Osteoblast (primary cell): Measurements from ENCODE around the gene NRBP1. TPM values are rescaled to one million over a fixed set of nuclear protein-coding genes. Genes with fewer than 3 reads are reported as not detected.

Experiments used
- DNase-seq: peaks from one replicate; pipeline ENCODE4 v3.0.0; 2011; ENCODE audit warnings: low spot score, mixed read lengths; ENCODE audit not compliant: insufficient read length; ENCODE audit errors: missing footprints
- H2AFZ ChIP-seq: 2 replicates; pipeline ENCODE4 v1.6.0; 2011; ENCODE audit warnings: mild to moderate bottlenecking, low read length
- H3K27ac ChIP-seq: 2 replicates; pipeline ENCODE4 v1.5.1; 2011; ENCODE audit warnings: mild to moderate bottlenecking, low read depth, low read length, moderate library complexity
- H3K27me3 ChIP-seq: 2 replicates; pipeline ENCODE4 v1.6.0; 2012; ENCODE audit warnings: mild to moderate bottlenecking, control low read depth, inconsistent platforms, low read length, moderate library complexity; ENCODE audit not compliant: insufficient read depth
- H3K36me3 ChIP-seq: 2 replicates; pipeline ENCODE4 v1.5.1; 2011; ENCODE audit warnings: mild to moderate bottlenecking, low read length, control low read depth, moderate library complexity; ENCODE audit not compliant: insufficient read depth
- H3K4me1 ChIP-seq: 2 replicates; pipeline ENCODE4 v1.5.1; 2011; ENCODE audit warnings: mild to moderate bottlenecking, low read length, control low read depth, moderate library complexity; ENCODE audit not compliant: insufficient read depth
- H3K4me2 ChIP-seq: 2 replicates; pipeline ENCODE4 v1.6.0; 2011; ENCODE audit warnings: mild to moderate bottlenecking, low read length; ENCODE audit not compliant: insufficient read depth
- H3K4me3 ChIP-seq: fragments of 200-600 bp; sonication (generic); 3 replicates; pipeline ENCODE4 v1.5.1; 2012; ENCODE audit warnings: mild to moderate bottlenecking, low read length, inconsistent platforms; ENCODE audit not compliant: insufficient read depth
- H3K79me2 ChIP-seq: 2 replicates; pipeline ENCODE4 v1.6.0; 2012; ENCODE audit warnings: mild to moderate bottlenecking, low read length, control low read depth, inconsistent platforms; ENCODE audit not compliant: insufficient read depth
- H3K9me3 ChIP-seq: 2 replicates; pipeline ENCODE4 v1.5.1; 2011; ENCODE audit warnings: low read depth, low read length, control low read depth
- H4K20me1 ChIP-seq: 2 replicates; pipeline ENCODE4 v1.6.0; 2012; ENCODE audit warnings: mild to moderate bottlenecking, low read length, control low read depth; ENCODE audit not compliant: insufficient read depth
- total RNA-seq: library from RNA; depleted of rRNA; stranded (reverse); fragments of >200 nt; gene quantifications from 2 replicates; pipeline ENCODE4 v1.2.3, GENCODE V29; 2012
- TF ChIP-seq, protein P1 (sequence below): IDR thresholded peaks from 2 replicates; pipeline ENCODE4 v1.5.1; 2011; ENCODE audit warnings: mild to moderate bottlenecking, low read depth, low read length, moderate library complexity; ENCODE audit errors: extremely low read depth

The NRBP1 gene
- total RNA-seq, 1 donor: 151 TPM

DNA sequence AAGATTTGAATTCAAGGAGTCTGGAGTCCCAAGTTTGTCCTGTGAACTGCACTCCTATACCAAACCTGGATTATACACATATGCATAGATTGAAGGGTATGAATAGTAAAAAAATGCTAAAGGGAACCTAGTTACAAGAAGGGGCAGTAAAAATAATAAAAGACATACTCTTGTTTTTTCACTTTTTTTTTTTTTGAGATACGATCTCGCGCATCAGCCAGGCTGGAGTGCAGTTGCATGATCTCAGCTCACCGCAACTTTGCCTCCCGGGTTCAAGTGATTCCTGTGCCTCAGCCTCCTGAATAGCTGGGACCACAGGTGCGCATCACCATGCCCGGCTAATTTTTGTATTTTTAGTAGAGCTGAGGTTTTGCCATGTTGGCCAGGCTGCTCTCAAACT, 36.0 kb downstream of the NRBP1 start:
- no peaks in the 10 kb centered on the region for H3K4me1 ChIP-seq
- H3K4me3 ChIP-seq: no peak overlapping the region
- TF ChIP-seq, protein P1, sequence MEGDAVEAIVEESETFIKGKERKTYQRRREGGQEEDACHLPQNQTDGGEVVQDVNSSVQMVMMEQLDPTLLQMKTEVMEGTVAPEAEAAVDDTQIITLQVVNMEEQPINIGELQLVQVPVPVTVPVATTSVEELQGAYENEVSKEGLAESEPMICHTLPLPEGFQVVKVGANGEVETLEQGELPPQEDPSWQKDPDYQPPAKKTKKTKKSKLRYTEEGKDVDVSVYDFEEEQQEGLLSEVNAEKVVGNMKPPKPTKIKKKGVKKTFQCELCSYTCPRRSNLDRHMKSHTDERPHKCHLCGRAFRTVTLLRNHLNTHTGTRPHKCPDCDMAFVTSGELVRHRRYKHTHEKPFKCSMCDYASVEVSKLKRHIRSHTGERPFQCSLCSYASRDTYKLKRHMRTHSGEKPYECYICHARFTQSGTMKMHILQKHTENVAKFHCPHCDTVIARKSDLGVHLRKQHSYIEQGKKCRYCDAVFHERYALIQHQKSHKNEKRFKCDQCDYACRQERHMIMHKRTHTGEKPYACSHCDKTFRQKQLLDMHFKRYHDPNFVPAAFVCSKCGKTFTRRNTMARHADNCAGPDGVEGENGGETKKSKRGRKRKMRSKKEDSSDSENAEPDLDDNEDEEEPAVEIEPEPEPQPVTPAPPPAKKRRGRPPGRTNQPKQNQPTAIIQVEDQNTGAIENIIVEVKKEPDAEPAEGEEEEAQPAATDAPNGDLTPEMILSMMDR: no peak
- H4K20me1 ChIP-seq: no peaks in the 10 kb centered on the region
- no peaks in the 10 kb centered on the region for H3K27me3 ChIP-seq
- H2AFZ ChIP-seq: no peak overlapping the region
- no peak overlapping the region for H3K4me2 ChIP-seq
- peaks cover 34% of the 10 kb centered on the region for H3K36me3 ChIP-seq
- DNase-seq: no peak
- H3K27ac ChIP-seq: no peak overlapping the region
- no peaks in the 10 kb centered on the region for H3K9me3 ChIP-seq
- H3K79me2 ChIP-seq: no peaks in the 10 kb centered on the region

DNA sequence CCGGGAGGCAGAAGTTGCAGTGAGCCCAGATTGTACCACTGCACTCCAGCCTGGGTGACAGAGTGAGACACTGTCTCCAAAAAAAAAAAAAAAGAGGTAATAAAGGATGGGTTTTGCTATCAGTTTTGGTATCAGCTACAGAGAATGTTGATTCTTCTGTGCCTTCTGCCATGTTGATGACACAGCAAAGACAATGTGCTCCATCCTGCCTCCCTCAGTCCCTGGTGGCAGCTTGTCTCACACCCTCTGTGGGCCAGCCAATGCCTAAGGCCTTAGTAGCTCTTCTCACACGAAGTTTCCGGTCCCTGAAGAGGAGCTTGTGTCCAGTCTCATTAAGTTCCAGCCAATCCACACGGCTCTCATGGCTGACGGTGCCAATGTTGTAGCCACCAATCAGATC, 43.5 kb downstream of the NRBP1 start:
- DNase-seq: no peak
- H3K4me2 ChIP-seq: no peak overlapping the region
- peaks cover 39% of the 10 kb centered on the region for H3K36me3 ChIP-seq
- H4K20me1 ChIP-seq: no peaks in the 10 kb centered on the region
- TF ChIP-seq, protein P1: no peak
- H3K4me1 ChIP-seq: no peaks in the 10 kb centered on the region
- H3K27me3 ChIP-seq: no peaks in the 10 kb centered on the region
- no peak overlapping the region for H3K27ac ChIP-seq
- no peaks in the 10 kb centered on the region for H3K79me2 ChIP-seq
- no peak overlapping the region for H2AFZ ChIP-seq
- no peak overlapping the region for H3K4me3 ChIP-seq
- H3K9me3 ChIP-seq: no peaks in the 10 kb centered on the region

GRCh38 chr2:27485496-27485895, 57.1 kb downstream of the NRBP1 start:
- Histone ChIP-seq H3K4me1 (peaks cover 14% of the 10 kb centered on the region), H3K27me3 (no peaks in the 10 kb centered on the region), H3K36me3 (peaks cover 25% of the 10 kb centered on the region), H3K4me3 (no peak overlapping the region), H2AFZ (no peak overlapping the region), H3K27ac (no peak overlapping the region), H4K20me1 (no peaks in the 10 kb centered on the region), H3K4me2 (no peak overlapping the region), H3K9me3 (no peaks in the 10 kb centered on the region), H3K79me2 (peaks cover 19% of the 10 kb centered on the region)
- TF ChIP-seq, protein P1: no peak
- no peak for DNase-seq

DNA sequence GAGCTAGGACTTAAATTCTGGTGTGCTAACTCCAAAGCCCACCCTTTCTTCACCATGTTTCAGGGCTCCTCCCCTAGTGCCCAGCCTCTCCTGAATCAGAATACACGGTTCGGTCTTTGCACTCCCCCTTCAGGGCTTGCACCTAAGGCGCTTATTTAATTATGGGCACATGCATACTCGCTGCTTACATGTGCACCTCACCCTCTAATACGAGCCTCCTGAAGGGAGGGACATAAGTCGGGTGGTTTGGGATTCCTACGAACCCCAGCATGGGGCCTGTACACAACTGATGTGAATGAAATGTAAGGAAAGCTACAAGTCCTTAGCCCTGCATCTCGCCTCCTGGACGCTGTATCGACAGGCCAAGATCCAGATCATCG, 60.7 kb downstream of the NRBP1 start:
- TF ChIP-seq, protein P1: peak; percentile 16
- Histone ChIP-seq H3K27me3 (no peaks in the 10 kb centered on the region), H3K79me2 (peaks cover 19% of the 10 kb centered on the region), H3K4me3 (peak overlapping the region; percentile 88), H4K20me1 (no peaks in the 10 kb centered on the region), H3K9me3 (no peaks in the 10 kb centered on the region), H3K4me1 (peaks cover 19% of the 10 kb centered on the region), H3K27ac (peak overlapping the region; percentile 73), H2AFZ (peak overlapping the region; percentile 97), H3K36me3 (peaks cover 13% of the 10 kb centered on the region), H3K4me2 (peak overlapping the region; percentile 95)
- peak; percentile 82 for DNase-seq
